ENCODE results near the gene HAUS1. TPM values are rescaled to one million over a fixed set of nuclear protein-coding genes. Genes with fewer than 3 reads are reported as not detected.
"Not testable (repeated sequence)": the region's sequence is repeated elsewhere in the genome, so short reads cannot be mapped to it uniquely, and the experiment has no call there.

The HAUS1 gene
- total and polyA plus RNA-seq, 2 of the 8 experiments (the other 6 are each of a cell fraction or from before 2014, with no cell fraction given) = 104 TPM

GRCh38 chr18:46084431-46084830 is 19.8 kb upstream of the HAUS1 start (continued):
- no peak for TF ChIP-seq RXRA (IDR thresholded peaks at IDR 0.05; ENCODE audit: insufficient read depth, low read depth, low read length)
- no peak for TF ChIP-seq BRCA1 (IDR thresholded peaks at IDR 0.05; ENCODE audit: low read depth, low read length)
- TF ChIP-seq SIRT6 (IDR thresholded peaks at IDR 0.05; ENCODE audit: low read length) = no peak
- TF ChIP-seq RNF2 (IDR thresholded peaks at IDR 0.05; ENCODE audit: borderline replicate concordance, low read depth, low read length, missing control alignments, poor library complexity, severe bottlenecking) = no peak
- TF ChIP-seq, protein P1, sequence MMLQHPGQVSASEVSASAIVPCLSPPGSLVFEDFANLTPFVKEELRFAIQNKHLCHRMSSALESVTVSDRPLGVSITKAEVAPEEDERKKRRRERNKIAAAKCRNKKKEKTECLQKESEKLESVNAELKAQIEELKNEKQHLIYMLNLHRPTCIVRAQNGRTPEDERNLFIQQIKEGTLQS (IDR thresholded peaks at IDR 0.05; ENCODE audit: insufficient read depth, low read depth, low read length) = no peak
- no peak for TF ChIP-seq JUND (IDR thresholded peaks at IDR 0.05; ENCODE audit: low read length)
- no peak for TF ChIP-seq CTCF (IDR thresholded peaks at IDR 0.05; ENCODE audit: control extremely low read depth in 1 of 3, insufficient read depth in 1 of 3, low read depth in 1 of 3, low read length in 3 of 3)
- no peak for TF ChIP-seq POLR2AphosphoS5 (IDR thresholded peaks at IDR 0.05; ENCODE audit: low read depth, low read length)
- TF ChIP-seq KDM5A (IDR thresholded peaks at IDR 0.05; ENCODE audit: low read length) = no peak

GRCh38 chr18:46088501-46088900 is 15.7 kb upstream of the HAUS1 start:
- H2BK5ac ChIP-seq (ENCODE audit: low read depth, low read length); CTCF ChIA-PET (ENCODE audit: partially characterized antibody); H4K20me1 ChIP-seq (replicated peaks in 1 of 2; ENCODE audit: control insufficient read depth in 1 of 2, insufficient read depth in 2 of 2, low read length in 2 of 2); H4K8ac ChIP-seq (ENCODE audit: extremely low read depth, insufficient read depth, low read length); H3K4me1 ChIP-seq (replicated peaks in 1 of 4; ENCODE audit: control insufficient read depth in 3 of 4, insufficient read depth in 4 of 4, low read length in 3 of 4); DNase-seq (ENCODE audit: low read depth in 1 of 2, low spot score in 2 of 2); H3K27ac ChIP-seq (ENCODE audit: low read depth, low read length); H3K9ac ChIP-seq (replicated peaks in 1 of 4; ENCODE audit: extremely low read depth in 1 of 4, low read depth in 3 of 4, low read length in 3 of 4); H3K4ac ChIP-seq (replicated peaks; ENCODE audit: insufficient read length, low read depth, low read length); H3K4me3 ChIP-seq (ENCODE audit: extremely low read depth in 1 of 4, insufficient read depth in 2 of 4, low read depth in 3 of 4, low read length in 4 of 4); H2BK12ac ChIP-seq (ENCODE audit: low read depth, low read length); H4K5ac ChIP-seq (ENCODE audit: insufficient read length, low read depth, low read length); FAIRE-seq; H3K4me2 ChIP-seq (ENCODE audit: insufficient read depth in 1 of 2, low read depth in 2 of 2, low read length in 2 of 2); H2AK5ac ChIP-seq (ENCODE audit: low read depth, low read length); H4K91ac ChIP-seq (replicated peaks; ENCODE audit: insufficient read length, low read length); H3K79me1 ChIP-seq (ENCODE audit: low read depth, low read length); H3K18ac ChIP-seq (ENCODE audit: extremely low read depth, low read length); H3K9me3 ChIP-seq (ENCODE audit: insufficient read depth in 2 of 2, low read depth in 1 of 2, low read length in 1 of 2); H3K23ac ChIP-seq (ENCODE audit: insufficient read length); H2BK15ac ChIP-seq (ENCODE audit: low read length); H2BK20ac ChIP-seq (ENCODE audit: low read length); H3K56ac ChIP-seq (replicated peaks; ENCODE audit: insufficient read length, low read depth, low read length); H2BK120ac ChIP-seq (replicated peaks; ENCODE audit: low read depth, low read length); H3K27me3 ChIP-seq (replicated peaks in 1 of 4; ENCODE audit: control insufficient read depth in 3 of 4, extremely low read depth in 1 of 4, insufficient read depth in 3 of 4, low read length in 3 of 4); H2AFZ ChIP-seq (ENCODE audit: low read length); H3K23me2 ChIP-seq (ENCODE audit: low read depth, low read length); H3K14ac ChIP-seq (ENCODE audit: insufficient read length): not testable (repeated sequence)
- peaks cover 3 to 32% of the 10 kb centered on the region in 2 experiments; a peak in 3 of 4 replicates for H3K79me2 ChIP-seq (ENCODE audit: control insufficient read depth in 1 of 2, insufficient read depth in 2 of 2, low read length in 2 of 2)
- 94% methylated on average over 8 of the region's 8 CpGs; no CpG with 5 or more reads in 1 of the 2 experiments for WGBS, 2 experiments (ENCODE audit: extremely low coverage in 1 of 2, insufficient coverage in 1 of 2, insufficient read length in 1 of 2, insufficient replicate concordance in 2 of 2, low coverage in 1 of 2, low lambda C conversion rate in 2 of 2, missing lambda C conversion rate in 1 of 2)
- peaks cover 42 to 98% (median 86%) of the 10 kb centered on the region in 4 experiments for H3K36me3 ChIP-seq (ENCODE audit: control insufficient read depth in 2 of 4, insufficient read depth in 4 of 4, low read length in 3 of 4)
- POLR2A ChIA-PET (ENCODE audit: partially characterized antibody) = interaction anchor here (1.0 kb wide), 1 partner anchor 10 kb away, joined by 4 read pairs; the partner anchor contains the start of gene ATP5F1A
